Stimulated activated naive CD4-positive, alpha-beta T cell (primary cell): ENCODE data around the gene MAGEB18.

Experiments used
- DNase-seq, 6 experiments: peaks; one replicate each; lab custom pipeline; 2025; lab: John Stamatoyannopoulos, UW

The MAGEB18 gene

DNA sequence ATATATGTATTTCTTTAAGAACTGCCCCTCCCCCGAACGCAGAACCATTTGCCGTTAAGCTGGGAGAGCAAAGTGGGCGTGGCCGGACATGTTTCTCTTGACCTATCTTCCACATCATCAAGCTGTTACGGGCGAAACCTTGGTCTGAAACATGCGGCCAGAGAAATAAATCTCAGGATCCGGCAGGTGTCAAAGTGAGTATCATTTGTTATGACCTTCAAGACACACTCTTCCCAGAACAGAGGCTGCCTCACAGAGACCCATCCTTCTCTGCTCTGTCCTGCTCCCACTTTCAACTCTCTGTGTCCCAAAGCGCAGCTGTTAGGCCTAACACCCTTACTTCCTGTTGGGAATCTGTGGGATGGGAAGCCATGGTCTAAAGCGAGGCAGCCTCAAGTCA, at the start of gene MAGEB18:
TSS of gene MAGEB18 (plus strand) at position 70 of the 400 bp plus-strand sequence. CDS start 643 bp downstream, outside the sequence.
- DNase-seq: no peak

DNA sequence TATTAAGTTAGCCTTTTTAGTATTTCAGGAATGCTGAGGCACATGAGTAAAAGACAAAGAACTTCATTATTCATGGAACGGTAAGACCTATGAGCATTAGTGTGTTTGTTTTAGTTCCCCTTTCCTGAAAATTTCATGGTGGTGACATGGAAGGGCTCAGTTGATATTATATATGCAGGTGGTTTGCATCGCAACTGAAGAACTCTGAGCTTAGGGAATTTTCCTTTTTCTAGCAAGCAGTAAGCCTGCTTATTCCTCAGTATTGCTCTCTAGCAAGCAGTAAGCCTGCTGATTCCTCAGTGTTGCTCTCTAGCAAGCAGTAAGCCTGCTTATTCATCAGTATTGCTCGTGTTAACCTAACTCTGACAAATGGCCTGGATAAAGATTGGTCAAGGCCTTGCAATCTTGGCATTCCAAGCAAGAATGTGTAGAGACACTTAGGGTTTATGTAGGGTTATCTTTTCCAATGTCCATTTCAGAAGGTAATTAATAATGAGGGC, 37.7 kb upstream of the MAGEB18 start:
- no peak for DNase-seq

DNA sequence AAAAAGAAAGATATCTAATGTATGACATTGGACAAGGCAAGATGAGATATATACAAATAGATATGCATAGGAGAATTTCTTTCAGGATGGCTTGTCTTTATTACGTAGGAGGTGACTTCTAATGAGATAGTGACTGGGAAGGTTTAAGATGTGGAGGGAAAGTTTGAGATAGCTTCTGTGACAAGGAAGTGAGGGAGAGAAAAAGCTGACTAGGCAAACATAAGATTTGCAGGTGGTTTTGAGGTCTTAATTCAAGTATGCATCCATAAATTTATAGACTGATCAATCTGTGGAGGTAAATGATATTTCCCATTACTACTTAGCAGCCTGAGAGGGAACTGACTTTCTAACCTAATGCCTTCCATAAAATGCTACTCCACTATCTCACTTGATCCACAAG, 29.0 kb upstream of the MAGEB18 start:
- no peak for DNase-seq

DNA sequence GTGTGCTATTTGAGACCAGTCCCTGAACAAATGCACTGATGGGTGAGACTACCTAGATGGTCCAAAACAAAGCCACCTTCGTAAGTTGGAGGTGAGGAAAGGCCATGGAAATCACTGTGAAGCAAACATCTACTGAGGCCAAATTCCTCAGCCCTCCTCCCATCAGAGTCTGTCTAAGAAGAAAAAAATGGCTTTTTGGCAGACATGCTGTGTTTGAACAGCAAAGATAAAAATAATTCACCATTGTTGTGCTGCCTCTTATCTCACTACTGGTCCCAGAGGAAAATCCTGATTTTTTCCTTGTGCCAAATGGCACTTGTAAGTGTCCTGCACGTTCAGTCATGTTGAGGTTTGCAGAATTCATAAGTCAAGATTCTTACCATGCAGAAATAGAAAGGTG, 7.9 kb downstream of the MAGEB18 start:
- no peak for DNase-seq

DNA sequence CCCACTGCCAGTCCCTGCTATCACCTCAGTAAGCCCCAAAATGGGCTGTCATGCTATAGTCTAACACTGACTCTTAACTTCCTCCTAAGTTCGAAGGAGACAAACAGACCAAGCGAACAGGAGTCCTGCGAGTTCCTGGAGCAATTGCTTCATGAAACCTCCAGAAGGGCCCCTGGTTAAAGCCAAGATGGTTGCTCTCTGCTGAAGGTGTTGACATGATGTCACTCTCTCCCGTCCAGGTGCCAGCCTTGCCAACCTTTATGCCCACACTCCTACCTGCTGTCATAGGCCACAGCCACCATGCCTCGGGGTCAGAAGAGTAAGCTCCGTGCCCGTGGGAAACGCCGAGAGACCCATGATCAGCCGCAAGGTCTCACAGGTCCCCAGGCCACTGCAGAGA, 22.2 kb downstream of the MAGEB18 start, which contains the start of gene MAGEB6B:
TSS of gene MAGEB6B (plus strand) at position 301 of the 400 bp plus-strand sequence. CDS start at position 301, 0 bp downstream.
- DNase-seq: no peak
